Hair follicle dermal papilla cell (primary cell): ENCODE results near the gene HDC. TPM values are rescaled to one million over a fixed set of nuclear protein-coding genes. Genes with fewer than 3 reads are reported as not detected.

Experiments
- small RNA-seq: library from RNA; depleted of rRNA; stranded (forward); fragments of <200 nt; gene quantifications from one replicate; pipeline ENCODE3, GENCODE V24; 2012
- total RNA-seq: library from RNA; depleted of rRNA; stranded (reverse); fragments of >200 nt; gene quantifications from 2 replicates; pipeline ENCODE4 v1.2.3, GENCODE V29; 2012

HDC gene, protein sequence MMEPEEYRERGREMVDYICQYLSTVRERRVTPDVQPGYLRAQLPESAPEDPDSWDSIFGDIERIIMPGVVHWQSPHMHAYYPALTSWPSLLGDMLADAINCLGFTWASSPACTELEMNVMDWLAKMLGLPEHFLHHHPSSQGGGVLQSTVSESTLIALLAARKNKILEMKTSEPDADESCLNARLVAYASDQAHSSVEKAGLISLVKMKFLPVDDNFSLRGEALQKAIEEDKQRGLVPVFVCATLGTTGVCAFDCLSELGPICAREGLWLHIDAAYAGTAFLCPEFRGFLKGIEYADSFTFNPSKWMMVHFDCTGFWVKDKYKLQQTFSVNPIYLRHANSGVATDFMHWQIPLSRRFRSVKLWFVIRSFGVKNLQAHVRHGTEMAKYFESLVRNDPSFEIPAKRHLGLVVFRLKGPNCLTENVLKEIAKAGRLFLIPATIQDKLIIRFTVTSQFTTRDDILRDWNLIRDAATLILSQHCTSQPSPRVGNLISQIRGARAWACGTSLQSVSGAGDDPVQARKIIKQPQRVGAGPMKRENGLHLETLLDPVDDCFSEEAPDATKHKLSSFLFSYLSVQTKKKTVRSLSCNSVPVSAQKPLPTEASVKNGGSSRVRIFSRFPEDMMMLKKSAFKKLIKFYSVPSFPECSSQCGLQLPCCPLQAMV
- total RNA-seq: not detected in 2 replicates

DNA sequence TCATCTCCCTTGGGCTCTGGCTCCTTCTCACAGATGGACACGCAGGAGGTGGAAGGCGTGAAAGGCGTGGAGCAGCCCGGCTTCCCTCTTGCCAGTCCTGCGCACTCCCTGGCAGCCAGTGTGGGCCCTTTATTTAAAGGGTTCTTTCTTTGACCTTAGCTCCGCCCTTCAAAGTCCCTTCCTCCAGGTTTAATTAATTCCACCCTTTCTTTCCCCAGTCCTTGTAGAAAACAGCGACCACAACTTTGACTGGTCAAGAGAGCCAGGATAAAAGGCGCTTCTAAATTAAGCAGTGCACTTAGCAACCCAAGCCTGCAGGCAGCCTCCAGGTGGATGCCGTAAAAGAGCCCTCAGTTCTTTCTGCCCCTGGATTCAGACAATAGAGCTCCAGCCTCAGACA, at the start of gene HDC:
HDC (minus strand) TSS at position 107 of the 400 bp plus-strand sequence; CDS start at position 4, 103 bp downstream.

Small RNA genes lying within 50 kb of the gene (small RNA-seq; reads per million reads assigned to genes)
- not detected for gene RF00019

Other genes starting within 250 kb of the HDC start
- 16.6 and 25.0 TPM in 2 replicates for gene ATP8B4, start 146.5 kb downstream of the HDC start, total RNA-seq
- 0.16 and 0.24 TPM in 2 replicates for gene SLC27A2, start 83.5 kb downstream of the HDC start, total RNA-seq
- 35.9 and 46.4 TPM in 2 replicates for gene GABPB1, start 89.5 kb upstream of the HDC start, total RNA-seq
- gene USP8, start 158.7 kb upstream of the HDC start, total RNA-seq: 64.3 and 74.9 TPM in 2 replicates